ENCODE data around the gene ING4. TPM values are rescaled to one million over a fixed set of nuclear protein-coding genes. Genes with fewer than 3 reads are reported as not detected.
"Not testable (repeated sequence)": the region's sequence is repeated elsewhere in the genome, so short reads cannot be mapped to it uniquely, and the experiment has no call there.

Gene ING4
- total RNA-seq, 1 experiment from 2014 or later: 20.1 TPM

- Histone ChIP-seq H2AFZ (ENCODE audit: low read length) (no peak overlapping the region), H3K79me2 (ENCODE audit: insufficient read depth, low read length) (no peaks in the 10 kb centered on the region), H3K18ac (ENCODE audit: insufficient read length, low read depth, low read length) (no peak overlapping the region), H4K5ac (ENCODE audit: insufficient read length, low read depth, low read length) (peak overlapping the region; percentile 75), H3K4me1 (ENCODE audit: insufficient read depth, low read length) (no peaks in the 10 kb centered on the region), H2BK20ac (ENCODE audit: low read depth, low read length, poor library complexity, severe bottlenecking) (no peak overlapping the region), H3K4ac (ENCODE audit: low read depth, low read length) (no peak overlapping the region), H3K56ac (ENCODE audit: insufficient read length, low read depth, low read length) (no peak overlapping the region), H3K27me3 (ENCODE audit: insufficient read depth, low read length) (no peaks in the 10 kb centered on the region), H3K79me1 (ENCODE audit: insufficient read depth, low read depth, low read length, poor library complexity, severe bottlenecking) (no peaks in the 10 kb centered on the region), H3K9me3 (ENCODE audit: control insufficient read depth, low read depth, low read length) (no peaks in the 10 kb centered on the region), H4K91ac (ENCODE audit: insufficient read length, low read depth, low read length) (no peak overlapping the region), H4K8ac (replicated peaks; ENCODE audit: insufficient read length, low read depth, low read length) (no peak overlapping the region), H2BK5ac (ENCODE audit: insufficient read length, low read length) (no peak overlapping the region), H2BK120ac (ENCODE audit: low read depth, low read length, poor library complexity, severe bottlenecking) (no peak overlapping the region), H3K23ac (ENCODE audit: insufficient read length, low read depth, low read length) (no peak overlapping the region), H4K20me1 (ENCODE audit: control insufficient read depth, insufficient read depth, insufficient read length) (no peaks in the 10 kb centered on the region), H2BK12ac (ENCODE audit: insufficient read length, low read depth, low read length) (no peak overlapping the region), H2AK5ac (ENCODE audit: insufficient read length, low read length) (no peak overlapping the region), H3T11ph (ENCODE audit: low read length) (no peak overlapping the region), H3K14ac (ENCODE audit: insufficient read depth, low read length) (no peak overlapping the region), H2BK15ac (ENCODE audit: low read depth, low read length) (no peak overlapping the region), H3K27ac (ENCODE audit: insufficient read length, low read depth, low read length) (no peak overlapping the region), H3K23me2 (ENCODE audit: insufficient read length, low read depth, low read length, poor library complexity, severe bottlenecking) (no peaks in the 10 kb centered on the region), H3K9ac (ENCODE audit: extremely low read depth, insufficient read length, low read length) (no peak overlapping the region), H3K4me2 (ENCODE audit: insufficient read depth, insufficient read length, low read length) (no peak overlapping the region)
- TF ChIP-seq CTCF (conservative IDR thresholded peaks at IDR 0.05): no peak
- no peak for DNase-seq
- Mint-ChIP-seq H3K9me3 (peaks cover 0 to 4% of the 10 kb centered on the region in 2 experiments; a peak in 2 of 5 replicates), H3K27ac (peak overlapping the region in 1 of 3 experiments; percentile 20; a peak in 1 of 7 replicates), H3K4me3 (no peak overlapping the region), H3K4me1 (no peaks in the 10 kb centered on the region), H3K27me3 (ENCODE audit: low read depth) (peaks cover 18% of the 10 kb centered on the region), H3K36me3 (ENCODE audit: insufficient read depth in 1 of 3, low read depth in 3 of 3) (peaks cover 0 to 11% (median 3%) of the 10 kb centered on the region in 3 experiments; a peak in 5 of 7 replicates)
- no CpG with 5 or more reads among the region's 16 CpGs for WGBS (ENCODE audit: extremely low coverage, insufficient read length, low lambda C conversion rate)
Observed at GRCh38 chr12:6708960-6709394, 46.1 kb upstream of the ING4 start.

DNA sequence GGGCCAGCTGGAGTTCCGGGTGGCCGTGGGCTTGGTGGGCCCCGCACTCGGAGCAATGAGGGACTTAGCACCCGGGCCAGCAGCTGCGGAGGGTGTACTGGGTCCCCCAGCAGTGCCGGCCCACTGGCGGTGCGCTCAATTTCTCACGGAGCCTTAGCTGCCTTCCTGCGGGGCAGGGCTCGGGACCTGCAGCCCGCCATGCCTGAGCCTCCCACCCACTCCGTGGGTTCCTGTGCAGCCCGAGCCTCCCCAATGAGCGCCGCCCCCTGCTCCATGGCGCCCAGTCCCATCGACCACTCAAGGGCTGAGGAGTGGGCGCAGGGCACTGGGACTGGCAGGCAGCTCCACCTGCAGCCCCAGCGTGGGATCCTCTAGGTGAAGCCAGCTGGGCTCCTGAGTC, 45.4 kb upstream of the ING4 start:
- not testable (repeated sequence) for H2AFZ ChIP-seq (ENCODE audit: low read length); H3K4me3 Mint-ChIP-seq; H2BK5ac ChIP-seq (ENCODE audit: insufficient read length, low read length); H3K27me3 ChIP-seq (ENCODE audit: insufficient read depth, low read length); H3K27ac ChIP-seq (ENCODE audit: insufficient read length, low read depth, low read length); H3K79me1 ChIP-seq (ENCODE audit: insufficient read depth, low read depth, low read length, poor library complexity, severe bottlenecking); H2BK12ac ChIP-seq (ENCODE audit: insufficient read length, low read depth, low read length); H3K9me3 ChIP-seq (ENCODE audit: control insufficient read depth, low read depth, low read length); H3K14ac ChIP-seq (ENCODE audit: insufficient read depth, low read length); H3K4me1 ChIP-seq (ENCODE audit: insufficient read depth, low read length); H3K4me1 Mint-ChIP-seq; H2BK20ac ChIP-seq (ENCODE audit: low read depth, low read length, poor library complexity, severe bottlenecking); H3K9me3 Mint-ChIP-seq; H3K56ac ChIP-seq (ENCODE audit: insufficient read length, low read depth, low read length); H2BK15ac ChIP-seq (ENCODE audit: low read depth, low read length); H4K5ac ChIP-seq (ENCODE audit: insufficient read length, low read depth, low read length); DNase-seq; H3K4me2 ChIP-seq (ENCODE audit: insufficient read depth, insufficient read length, low read length); H3K23me2 ChIP-seq (ENCODE audit: insufficient read length, low read depth, low read length, poor library complexity, severe bottlenecking); H3K79me2 ChIP-seq (ENCODE audit: insufficient read depth, low read length); H2AK5ac ChIP-seq (ENCODE audit: insufficient read length, low read length); H3K9ac ChIP-seq (ENCODE audit: extremely low read depth, insufficient read length, low read length); H3K4ac ChIP-seq (ENCODE audit: low read depth, low read length); H4K20me1 ChIP-seq (ENCODE audit: control insufficient read depth, insufficient read depth, insufficient read length); H3K27ac Mint-ChIP-seq; H3K23ac ChIP-seq (ENCODE audit: insufficient read length, low read depth, low read length); H4K8ac ChIP-seq (replicated peaks; ENCODE audit: insufficient read length, low read depth, low read length); H2BK120ac ChIP-seq (ENCODE audit: low read depth, low read length, poor library complexity, severe bottlenecking); H3K18ac ChIP-seq (ENCODE audit: insufficient read length, low read depth, low read length); H4K91ac ChIP-seq (ENCODE audit: insufficient read length, low read depth, low read length); H3T11ph ChIP-seq (ENCODE audit: low read length)
- no CpG with 5 or more reads among the region's 21 CpGs for WGBS (ENCODE audit: extremely low coverage, insufficient read length, low lambda C conversion rate)
- peaks cover 23% of the 10 kb centered on the region for H3K27me3 Mint-ChIP-seq (ENCODE audit: low read depth)
- H3K36me3 Mint-ChIP-seq (ENCODE audit: insufficient read depth in 1 of 3, low read depth in 3 of 3): peaks cover 0 to 11% (median 3%) of the 10 kb centered on the region in 3 experiments; a peak in 5 of 7 replicates

Measured in H9 (cell line).